Tibial nerve (tissue), 4 donors: ENCODE measurements around the gene DNM3. TPM values are rescaled to one million over a fixed set of nuclear protein-coding genes. Genes with fewer than 3 reads are reported as not detected.

ENCODE experiments used
- DNase-seq, 2 donors: peaks; one replicate each; pipeline ENCODE4 v3.0.0-alpha.2; 2019; ENCODE audit warnings: low spot score in 2 of 2
- H3K27ac ChIP-seq, 4 donors: fragments of 200-600 bp; sonication (generic) in 3 of 4; one replicate each; pipeline ENCODE4 v1.5.1; 2017 to 2019; ENCODE audit warnings: mild to moderate bottlenecking in 1 of 4
- H3K27me3 ChIP-seq, 2 donors: fragments of 200-600 bp; sonication (generic) in 1 of 2; one replicate each; pipeline versions ENCODE4 v1.5.1 to v1.6.0; 2017 to 2019
- H3K36me3 ChIP-seq, 3 donors: fragments of 200-600 bp; sonication (generic); one replicate each; pipeline ENCODE4 v1.5.1; 2018 to 2019
- H3K4me1 ChIP-seq, 4 donors: fragments of 200-600 bp; sonication (generic) in 3 of 4; one replicate each; pipeline ENCODE4 v1.5.1; 2017 to 2019
- H3K4me3 ChIP-seq, 4 donors: fragments of 200-600 bp; sonication (generic) in 3 of 4; one replicate each; pipeline ENCODE4 v1.5.1; 2017 to 2019; ENCODE audit warnings: mild to moderate bottlenecking in 1 of 4, moderate library complexity in 1 of 4
- H3K9me3 ChIP-seq, 4 donors: fragments of 200-600 bp; sonication (generic) in 3 of 4; one replicate each; pipeline ENCODE4 v1.5.1; 2017 to 2019
- EP300 ChIP-seq, 2 donors: sonication (generic); formaldehyde crosslinking; IDR thresholded peaks; one replicate each; pipeline ENCODE4 v1.6.1; 2017; ENCODE audit warnings: antibody characterized with exemption in 2 of 2, mild to moderate bottlenecking in 1 of 2
- POLR2A ChIP-seq, 2 donors: fragments of 450-650 bp; IDR thresholded peaks; one replicate each; pipeline ENCODE4 v1.6.1; 2017; ENCODE audit warnings: antibody characterized with exemption in 2 of 2, mild to moderate bottlenecking in 2 of 2, moderate library complexity in 2 of 2
- whole genome bisulfite sequencing, 2 donors: methylation state at CpG; one replicate each; pipeline ENCODE4 v1.1.5; 2018; 5-methylcytosine and 5-hydroxymethylcytosine counted together
- total RNA-seq, 4 donors: library from RNA; depleted of rRNA; stranded (reverse); fragments of >200 nt; gene quantifications; one replicate each; pipeline ENCODE4 v1.1.0, GENCODE V29; 2016
- TF ChIP-seq, protein P1 (sequence below), 5 experiments: fragments of 200-600 bp in 3 of 5; fragments of 450-650 bp in 2 of 5; sonication (generic) in 3 of 5; IDR thresholded peaks; one replicate each; pipeline ENCODE4 v1.5.1; 2016 to 2019; ENCODE audit warnings: antibody characterized with exemption in 5 of 5, mild to moderate bottlenecking in 3 of 5, moderate library complexity in 2 of 5

The DNM3 gene
- total RNA-seq, 4 donors from 2014 or later, result 9.8 to 15.3 (median 12.3) TPM

DNA sequence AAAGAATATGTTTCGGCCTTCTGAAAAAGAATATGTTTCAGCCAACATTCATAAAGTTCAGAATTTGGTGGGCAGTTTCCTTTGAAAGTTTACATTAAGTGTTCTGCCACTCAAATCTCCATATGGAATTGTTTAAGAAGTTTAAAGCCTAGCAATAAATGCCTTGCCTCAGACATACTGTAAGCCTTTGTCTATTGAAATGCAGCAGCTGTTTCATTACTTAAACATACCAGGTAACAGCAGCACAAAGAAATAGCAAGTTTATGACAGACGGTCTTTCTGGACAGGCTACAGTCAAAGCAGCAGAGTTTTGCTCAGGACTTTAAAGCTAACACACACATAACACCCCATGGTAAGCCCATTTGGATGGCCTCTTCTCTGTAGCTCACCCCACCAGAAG is 540.6 kb downstream of the DNM3 start:
- Histone ChIP-seq H3K4me3 (no peak overlapping the region), H3K9me3 (no peaks in the 10 kb centered on the region), H3K27ac (no peak overlapping the region), H3K36me3 (no peaks in the 10 kb centered on the region), H3K27me3 (no peaks in the 10 kb centered on the region), H3K4me1 (peaks cover 0 to 32% (median 4%) of the 10 kb centered on the region in 4 donors)
- TF ChIP-seq, protein P1, sequence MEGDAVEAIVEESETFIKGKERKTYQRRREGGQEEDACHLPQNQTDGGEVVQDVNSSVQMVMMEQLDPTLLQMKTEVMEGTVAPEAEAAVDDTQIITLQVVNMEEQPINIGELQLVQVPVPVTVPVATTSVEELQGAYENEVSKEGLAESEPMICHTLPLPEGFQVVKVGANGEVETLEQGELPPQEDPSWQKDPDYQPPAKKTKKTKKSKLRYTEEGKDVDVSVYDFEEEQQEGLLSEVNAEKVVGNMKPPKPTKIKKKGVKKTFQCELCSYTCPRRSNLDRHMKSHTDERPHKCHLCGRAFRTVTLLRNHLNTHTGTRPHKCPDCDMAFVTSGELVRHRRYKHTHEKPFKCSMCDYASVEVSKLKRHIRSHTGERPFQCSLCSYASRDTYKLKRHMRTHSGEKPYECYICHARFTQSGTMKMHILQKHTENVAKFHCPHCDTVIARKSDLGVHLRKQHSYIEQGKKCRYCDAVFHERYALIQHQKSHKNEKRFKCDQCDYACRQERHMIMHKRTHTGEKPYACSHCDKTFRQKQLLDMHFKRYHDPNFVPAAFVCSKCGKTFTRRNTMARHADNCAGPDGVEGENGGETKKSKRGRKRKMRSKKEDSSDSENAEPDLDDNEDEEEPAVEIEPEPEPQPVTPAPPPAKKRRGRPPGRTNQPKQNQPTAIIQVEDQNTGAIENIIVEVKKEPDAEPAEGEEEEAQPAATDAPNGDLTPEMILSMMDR (IDR thresholded peaks at IDR 0.05), result no peak
- TF ChIP-seq EP300 (IDR thresholded peaks at IDR 0.05) (no peak), POLR2A (IDR thresholded peaks at IDR 0.05) (no peak)
- 53 to 64% methylated on average over 2 of the region's 2 CpGs for WGBS, 2 donors
- DNase-seq, result no peak

DNA sequence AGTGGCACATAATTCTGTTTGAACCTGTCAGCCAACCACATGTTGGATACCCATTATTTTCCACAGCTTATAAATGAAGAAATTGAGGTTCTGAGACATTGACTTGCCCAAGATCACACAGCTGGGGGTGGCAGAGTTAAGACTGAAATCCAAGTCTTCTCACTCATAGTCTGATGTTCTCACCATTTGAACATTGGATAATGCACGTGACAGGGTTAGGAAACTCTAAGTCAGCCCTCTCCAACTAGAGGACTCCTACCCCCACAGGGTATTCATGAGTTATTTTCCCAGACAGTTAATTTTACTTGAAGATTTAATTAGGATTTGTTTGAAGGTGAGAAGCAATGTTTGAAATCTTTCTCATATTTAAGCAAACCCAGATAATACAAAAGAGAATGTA is 541.1 kb downstream of the DNM3 start:
- H3K4me3 ChIP-seq, result no peak overlapping the region
- H3K36me3 ChIP-seq, result no peaks in the 10 kb centered on the region
- peaks cover 0 to 32% (median 4%) of the 10 kb centered on the region in 4 donors for H3K4me1 ChIP-seq
- H3K9me3 ChIP-seq, result no peaks in the 10 kb centered on the region
- TF ChIP-seq EP300 (IDR thresholded peaks at IDR 0.05) (no peak), POLR2A (IDR thresholded peaks at IDR 0.05) (no peak)
- TF ChIP-seq, protein P1 (IDR thresholded peaks at IDR 0.05), result no peak
- H3K27ac ChIP-seq, result no peak overlapping the region
- 73 to 83% methylated on average over 1 of the region's 1 CpG for WGBS, 2 donors
- DNase-seq, result no peak
- H3K27me3 ChIP-seq, result no peaks in the 10 kb centered on the region

DNA sequence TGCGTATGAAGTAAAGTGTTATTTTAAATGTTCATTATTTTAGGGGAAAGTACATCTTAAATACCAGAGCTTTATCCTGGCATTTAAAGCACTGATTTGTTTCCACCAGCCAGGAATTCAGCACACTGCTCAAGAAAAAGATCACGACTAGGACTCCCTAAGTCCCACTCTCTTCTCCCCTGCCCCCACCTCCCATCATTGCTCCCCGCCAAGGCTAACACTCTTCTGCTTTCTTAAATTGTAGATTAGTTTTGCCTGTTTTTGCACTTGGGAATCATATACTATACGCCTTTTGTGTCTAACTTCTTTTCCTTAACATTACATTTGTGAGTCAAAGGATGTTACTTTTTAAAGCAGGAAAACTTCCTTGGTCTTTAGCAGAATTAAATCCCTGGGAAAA is 541.7 kb downstream of the DNM3 start:
- Histone ChIP-seq H3K4me3 (no peak overlapping the region), H3K9me3 (no peaks in the 10 kb centered on the region), H3K27me3 (no peaks in the 10 kb centered on the region), H3K27ac (peak overlapping the region in 2 of 4 donors; percentile 6 to 31), H3K4me1 (peaks cover 0 to 32% (median 4%) of the 10 kb centered on the region in 4 donors), H3K36me3 (no peaks in the 10 kb centered on the region)
- 46 to 47% methylated on average over 4 of the region's 4 CpGs for WGBS, 2 donors
- TF ChIP-seq EP300 (IDR thresholded peaks at IDR 0.05) (no peak), POLR2A (IDR thresholded peaks at IDR 0.05) (no peak)
- TF ChIP-seq, protein P1 (IDR thresholded peaks at IDR 0.05), result no peak
- no peak for DNase-seq

DNA sequence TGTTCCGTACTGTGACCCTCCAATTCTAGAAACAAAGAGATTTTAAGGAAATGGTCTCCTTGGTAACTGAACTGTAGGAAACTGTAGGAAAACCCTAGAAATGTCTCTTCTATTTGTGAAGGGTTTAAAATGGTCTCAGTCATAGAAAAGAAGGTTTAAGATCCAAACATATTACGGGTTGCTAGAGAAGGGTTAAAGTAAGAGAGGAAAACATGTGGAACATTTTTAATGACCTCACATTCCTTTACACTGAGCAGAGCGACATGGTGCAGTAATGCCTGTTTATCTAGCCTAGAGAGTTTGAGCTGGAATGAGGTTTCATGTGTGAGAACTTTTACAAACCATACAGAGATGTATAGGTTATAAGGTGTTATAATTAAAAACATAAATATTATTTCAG is 542.2 kb downstream of the DNM3 start:
- Histone ChIP-seq H3K27ac (peak overlapping the region in 2 of 4 donors; percentile 6 to 31), H3K27me3 (no peaks in the 10 kb centered on the region), H3K36me3 (no peaks in the 10 kb centered on the region), H3K9me3 (no peaks in the 10 kb centered on the region), H3K4me1 (peaks cover 0 to 33% (median 4%) of the 10 kb centered on the region in 4 donors), H3K4me3 (no peak overlapping the region)
- WGBS, 2 donors, result 17 to 22% methylated on average over 3 of the region's 3 CpGs
- TF ChIP-seq, protein P1 (IDR thresholded peaks at IDR 0.05), result no peak
- TF ChIP-seq POLR2A (IDR thresholded peaks at IDR 0.05) (no peak), EP300 (IDR thresholded peaks at IDR 0.05) (no peak)
- DNase-seq, result no peak

DNA sequence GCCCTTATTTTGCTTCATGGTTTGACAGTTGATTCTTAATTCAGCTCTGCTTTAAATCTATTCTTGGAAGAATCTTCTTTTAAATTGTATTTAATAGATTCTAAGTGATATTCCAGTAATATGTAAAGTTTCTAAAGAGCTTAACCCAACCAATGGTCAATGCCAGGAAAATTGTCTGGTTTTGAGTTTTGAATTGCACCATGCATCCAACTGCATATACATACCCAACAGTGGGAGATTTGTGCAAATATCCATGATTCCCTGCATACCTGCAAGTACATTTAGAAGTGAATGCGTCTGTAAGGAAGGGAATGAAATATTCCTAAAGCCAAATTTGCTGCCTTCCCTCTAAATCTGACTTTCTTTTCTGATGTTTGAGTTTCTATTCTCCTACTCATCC is 543.4 kb downstream of the DNM3 start:
- WGBS, 2 donors, result 89 to 100% methylated on average over 1 of the region's 1 CpG
- no peaks in the 10 kb centered on the region for H3K36me3 ChIP-seq
- no peak overlapping the region for H3K27ac ChIP-seq
- no peaks in the 10 kb centered on the region for H3K27me3 ChIP-seq
- peaks cover 0 to 36% (median 4%) of the 10 kb centered on the region in 4 donors for H3K4me1 ChIP-seq
- no peak for TF ChIP-seq EP300 (IDR thresholded peaks at IDR 0.05)
- TF ChIP-seq POLR2A (IDR thresholded peaks at IDR 0.05), result no peak
- TF ChIP-seq, protein P1 (IDR thresholded peaks at IDR 0.05), result no peak
- no peak overlapping the region for H3K4me3 ChIP-seq
- no peak for DNase-seq
- no peaks in the 10 kb centered on the region for H3K9me3 ChIP-seq
